Neuronal stem cell (in vitro differentiated cells): Measurements from ENCODE around the gene NKAIN1.
"Not testable (repeated sequence)": the region's sequence is repeated elsewhere in the genome, so short reads cannot be mapped to it uniquely, and the experiment has no call there.

Source experiments
- DNase-seq: peaks from one replicate; pipeline ENCODE4 v3.0.0-alpha.2; 2013; ENCODE audit warnings: low spot score
- H2AFZ ChIP-seq: one replicate; pipeline ENCODE4 v1.6.1; 2013; ENCODE audit warnings: mild to moderate bottlenecking, low read length, inconsistent platforms
- H2AK5ac ChIP-seq: 2 replicates; pipeline ENCODE4 v1.6.1; 2013; ENCODE audit warnings: low read depth, mild to moderate bottlenecking, inconsistent platforms, low read length, moderate library complexity, mixed read lengths
- H2BK120ac ChIP-seq: 2 replicates; pipeline ENCODE4 v1.6.1; 2013; ENCODE audit warnings: low read depth, mild to moderate bottlenecking, inconsistent platforms, low read length, moderate library complexity, mixed read lengths
- H2BK12ac ChIP-seq: one replicate; pipeline ENCODE4 v1.6.1; 2013; ENCODE audit warnings: low read length, inconsistent platforms
- H2BK15ac ChIP-seq: 2 replicates; pipeline ENCODE4 v1.6.1; 2013; ENCODE audit warnings: mild to moderate bottlenecking, low read length, inconsistent platforms, mixed read lengths
- H2BK5ac ChIP-seq: one replicate; pipeline ENCODE4 v1.6.1; 2013; ENCODE audit warnings: inconsistent platforms, mild to moderate bottlenecking, low read length, moderate library complexity
- H3K14ac ChIP-seq: one replicate; pipeline ENCODE4 v1.6.1; 2013; ENCODE audit warnings: low read length, inconsistent platforms
- H3K18ac ChIP-seq: 2 replicates; pipeline ENCODE4 v1.6.1; 2013; ENCODE audit warnings: low read length, inconsistent platforms
- H3K23ac ChIP-seq: 2 replicates; pipeline ENCODE4 v1.6.1; 2013; ENCODE audit warnings: low read depth, mild to moderate bottlenecking, mixed read lengths, low read length, inconsistent platforms; ENCODE audit not compliant: poor library complexity
- H3K27ac ChIP-seq: replicated peaks from 3 replicates; pipeline ENCODE4 v1.5.1; 2013; ENCODE audit warnings: low read length, inconsistent platforms
- H3K27me3 ChIP-seq, 3 experiments: 2 replicates each; pipeline ENCODE4 v1.6.1; 2013; ENCODE audit warnings: low read length in 3 of 3, mild to moderate bottlenecking in 2 of 3, inconsistent platforms in 1 of 3, low read depth in 1 of 3, mixed read lengths in 1 of 3, moderate library complexity in 1 of 3; ENCODE audit not compliant: control insufficient read depth in 3 of 3, insufficient read depth in 3 of 3
- H3K36me3 ChIP-seq, 2 donors: replicated peaks in 1 of 2; 2 replicates each; pipeline ENCODE4 v1.6.1; 2013; ENCODE audit warnings: low read length in 2 of 2; ENCODE audit not compliant: control insufficient read depth in 2 of 2, insufficient read depth in 2 of 2
- H3K4ac ChIP-seq: 2 replicates; pipeline ENCODE4 v1.6.1; 2013; ENCODE audit warnings: inconsistent platforms, mild to moderate bottlenecking, low read length, moderate library complexity
- H3K4me1 ChIP-seq, 2 donors: 1 replicate in 1 of 2; 2 replicates in 1 of 2; pipeline ENCODE4 v1.6.1; 2013; ENCODE audit warnings: low read length in 2 of 2, low read depth in 1 of 2; ENCODE audit not compliant: control insufficient read depth in 2 of 2, insufficient read depth in 1 of 2
- H3K4me2 ChIP-seq: one replicate; pipeline ENCODE4 v1.6.1; 2013; ENCODE audit warnings: mild to moderate bottlenecking, low read length, inconsistent platforms; ENCODE audit not compliant: insufficient read depth, poor library complexity, severe bottlenecking
- H3K4me3 ChIP-seq, 2 donors: 2 replicates each; pipeline ENCODE4 v1.5.1; 2013; ENCODE audit warnings: low read length in 2 of 2, mild to moderate bottlenecking in 2 of 2, inconsistent platforms in 1 of 2, moderate library complexity in 1 of 2
- H3K79me1 ChIP-seq: one replicate; pipeline ENCODE4 v1.6.1; 2013; ENCODE audit warnings: low read depth, mild to moderate bottlenecking, inconsistent platforms, low read length, moderate library complexity
- H3K9ac ChIP-seq: one replicate; pipeline ENCODE4 v1.6.1; 2013; ENCODE audit warnings: mild to moderate bottlenecking, low read depth, low read length, inconsistent platforms; ENCODE audit not compliant: poor library complexity
- H3K9me3 ChIP-seq, 2 donors: replicated peaks in 1 of 2; 2 replicates each; pipeline versions ENCODE3 to v1.6.1; 2013; ENCODE audit warnings: low read length in 2 of 2, mild to moderate bottlenecking in 2 of 2, inconsistent platforms in 1 of 2, low read depth in 1 of 2, mixed read lengths in 1 of 2, moderate library complexity in 1 of 2; ENCODE audit not compliant: control insufficient read depth in 2 of 2, insufficient read depth in 1 of 2
- H4K8ac ChIP-seq: one replicate; pipeline ENCODE4 v1.6.1; 2013; ENCODE audit warnings: low read depth, mild to moderate bottlenecking, inconsistent platforms, low read length, moderate library complexity
- H4K91ac ChIP-seq: one replicate; pipeline ENCODE4 v1.6.1; 2013; ENCODE audit warnings: low read length, low read depth, mild to moderate bottlenecking, inconsistent platforms; ENCODE audit not compliant: poor library complexity
- WGBS, 2 donors: extraction: QIAGEN DNeasy Blood & Tissue Kit; methylation state at CpG; one replicate each; pipeline ENCODE4 v1.1.7; 2013; ENCODE audit warnings: missing lambda C conversion rate in 2 of 2, mixed read lengths in 1 of 2; ENCODE audit not compliant: insufficient read length in 2 of 2, insufficient replicate concordance in 1 of 2; ENCODE audit errors: extremely low coverage in 2 of 2; 5-methylcytosine and 5-hydroxymethylcytosine counted together

NKAIN1 gene

DNA sequence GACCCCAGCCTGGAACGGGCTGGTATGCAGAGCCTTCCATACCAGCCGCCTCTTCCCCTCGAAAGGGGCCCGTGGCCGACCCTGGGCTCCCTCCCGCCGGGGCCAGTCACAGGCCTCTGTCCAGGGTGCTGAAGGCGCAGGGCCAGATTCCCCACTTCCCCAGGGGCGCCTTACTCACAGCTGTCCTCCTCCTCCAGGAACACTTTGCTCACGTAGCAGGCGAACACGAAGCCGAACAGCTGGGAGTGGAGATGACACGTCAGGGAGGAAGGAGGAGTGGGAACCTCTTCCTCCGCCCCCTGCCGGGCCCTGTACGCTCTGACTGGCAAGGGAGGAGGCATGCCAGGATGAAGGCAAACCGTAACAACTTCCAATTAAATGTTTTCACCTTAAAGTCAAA is 57.3 kb downstream of the NKAIN1 start:
- Histone ChIP-seq H3K27ac (no peak overlapping the region), H3K36me3 (peaks cover 5 to 51% of the 10 kb centered on the region in 2 donors), H3K23ac (peak overlapping the region; percentile 92), H3K18ac (no peak overlapping the region), H3K4me2 (no peak overlapping the region), H3K27me3 (no peaks in the 10 kb centered on the region), H3K9ac (no peak overlapping the region), H2AK5ac (no peak overlapping the region), H3K9me3 (no peaks in the 10 kb centered on the region), H4K91ac (no peak overlapping the region), H3K4ac (no peak overlapping the region), H3K4me1 (peaks cover 0 to 3% of the 10 kb centered on the region in 2 donors), H4K8ac (no peak overlapping the region), H2BK12ac (no peak overlapping the region), H2BK120ac (no peak overlapping the region), H3K14ac (no peak overlapping the region), H2AFZ (no peak overlapping the region), H3K79me1 (no peaks in the 10 kb centered on the region), H2BK15ac (no peak overlapping the region), H3K4me3 (no peak overlapping the region), H2BK5ac (no peak overlapping the region)
- DNase-seq: peak; percentile 68
- WGBS, 2 donors: no CpG with 5 or more reads among the region's 18 CpGs

- H3K4me2 ChIP-seq: peak overlapping the region; percentile 43
- H3K79me1 ChIP-seq: no peaks in the 10 kb centered on the region
- no peak overlapping the region for H4K8ac ChIP-seq
- no peak overlapping the region for H3K4me3 ChIP-seq
- peaks cover 5 to 50% of the 10 kb centered on the region in 2 donors for H3K36me3 ChIP-seq
- no peak overlapping the region for H3K14ac ChIP-seq
- WGBS, 2 donors: no CpG with 5 or more reads among the region's 52 CpGs
- H3K23ac ChIP-seq: peak overlapping the region; percentile 83
- no peak overlapping the region for H3K4ac ChIP-seq
- H2AK5ac ChIP-seq: no peak overlapping the region
- no peak for DNase-seq
- no peak overlapping the region for H2BK12ac ChIP-seq
- no peak overlapping the region for H3K9ac ChIP-seq
- H3K27me3 ChIP-seq: no peaks in the 10 kb centered on the region
- H2BK120ac ChIP-seq: no peak overlapping the region
- H2BK5ac ChIP-seq: no peak overlapping the region
- no peak overlapping the region for H2AFZ ChIP-seq
- no peaks in the 10 kb centered on the region for H3K9me3 ChIP-seq
- H3K27ac ChIP-seq: no peak overlapping the region
- no peak overlapping the region for H4K91ac ChIP-seq
- H3K4me1 ChIP-seq: peaks cover 0 to 3% of the 10 kb centered on the region in 2 donors
- no peak overlapping the region for H3K18ac ChIP-seq
- H2BK15ac ChIP-seq: no peak overlapping the region
Observed at GRCh38 chr1:31181515-31182343, 58.0 kb downstream of the NKAIN1 start.

DNA sequence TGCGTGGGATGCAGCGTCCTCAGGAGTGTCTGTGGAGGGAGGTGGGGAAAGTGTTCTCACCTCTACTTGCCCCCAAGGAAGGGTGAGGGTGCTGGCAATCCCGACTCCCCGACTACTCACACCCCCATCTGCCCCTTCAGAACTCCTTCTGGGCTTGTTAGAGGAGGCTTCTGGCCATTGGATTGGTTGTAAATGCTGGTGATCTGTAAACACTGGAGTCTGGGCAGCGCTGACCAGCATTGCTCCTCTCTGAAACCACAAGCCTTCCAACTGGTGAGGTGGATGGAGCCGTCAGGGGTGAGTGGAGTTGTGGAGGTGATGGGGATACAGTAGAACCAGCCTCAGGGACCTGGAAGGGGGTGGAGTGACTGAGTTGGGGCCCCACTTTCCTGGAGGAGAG is 59.3 kb downstream of the NKAIN1 start:
- Histone ChIP-seq H2AK5ac (no peak overlapping the region), H2BK5ac (no peak overlapping the region), H3K4me2 (no peak overlapping the region), H4K8ac (no peak overlapping the region), H2BK15ac (no peak overlapping the region), H4K91ac (no peak overlapping the region), H3K9ac (no peak overlapping the region), H2AFZ (no peak overlapping the region), H2BK12ac (no peak overlapping the region), H3K18ac (no peak overlapping the region), H3K14ac (no peak overlapping the region), H3K4ac (no peak overlapping the region), H3K27ac (no peak overlapping the region), H3K9me3 (no peaks in the 10 kb centered on the region), H3K4me1 (peaks cover 0 to 3% of the 10 kb centered on the region in 2 donors), H3K4me3 (no peak overlapping the region), H3K23ac (no peak overlapping the region), H3K27me3 (no peaks in the 10 kb centered on the region), H2BK120ac (no peak overlapping the region), H3K36me3 (peaks cover 5 to 50% of the 10 kb centered on the region in 2 donors), H3K79me1 (no peaks in the 10 kb centered on the region)
- DNase-seq: no peak
- no CpG with 5 or more reads among the region's 6 CpGs for WGBS, 2 donors

GRCh38 chr1:31176291-31176690 is 63.4 kb downstream of the NKAIN1 start:
- H3K9me3 ChIP-seq, H3K14ac ChIP-seq, H3K4me2 ChIP-seq, H2BK15ac ChIP-seq, H3K4ac ChIP-seq, H2AK5ac ChIP-seq, H3K27me3 ChIP-seq, H3K23ac ChIP-seq, H2BK12ac ChIP-seq, H3K4me3 ChIP-seq, H3K9ac ChIP-seq, H3K27ac ChIP-seq, H2BK5ac ChIP-seq, H2BK120ac ChIP-seq, H3K79me1 ChIP-seq, H4K8ac ChIP-seq, H3K4me1 ChIP-seq, H4K91ac ChIP-seq, H3K18ac ChIP-seq, H2AFZ ChIP-seq, DNase-seq: not testable (repeated sequence)
- WGBS, 2 donors: no CpG with 5 or more reads among the region's 33 CpGs
- peaks cover 3 to 32% of the 10 kb centered on the region in 2 donors for H3K36me3 ChIP-seq
